Stimulated activated CD8-positive, alpha-beta memory T cell treated with anti-CD3 and anti-CD28 coated beads, Interleukin-12 subunit alpha, Interleukin-12 subunit beta, amount 100 ng/mL, for 24 hours (primary cell): ENCODE results near the gene DEFB124.
"Not testable (repeated sequence)": the region's sequence is repeated elsewhere in the genome, so short reads cannot be mapped to it uniquely, and the experiment has no call there.

Source experiments
- DNase-seq: peaks from one replicate; pipeline ENCODE4 v3.0.0-alpha.2; 2020; ENCODE audit errors: extremely low read depth

Gene DEFB124

GRCh38 chr20:31474758-31475427 lies at the start of gene DEFB124, which contains the start of gene REM1:
Gene DEFB124, minus strand, starts transcription at chr20:31475127. Its CDS starts 2,114 bp downstream, at chr20:31473013.
Gene REM1, plus strand, starts transcription at chr20:31475288. Its CDS starts 1,158 bp downstream, at chr20:31476446.
- DNase-seq: no peak

- DNase-seq: no peak
Observed at GRCh38 chr20:31523361-31524283, 48.7 kb upstream of the DEFB124 start.

GRCh38 chr20:31522731-31523130 lies 47.8 kb upstream of the DEFB124 start:
- no peak for DNase-seq

- not testable (repeated sequence) for DNase-seq
Observed at GRCh38 chr20:31521267-31521666, 46.3 kb upstream of the DEFB124 start.

GRCh38 chr20:31517373-31517772 lies 42.4 kb upstream of the DEFB124 start:
- no peak for DNase-seq

GRCh38 chr20:31516651-31517050 lies 41.7 kb upstream of the DEFB124 start:
- no peak for DNase-seq

GRCh38 chr20:31516166-31516565 lies 41.2 kb upstream of the DEFB124 start:
- DNase-seq: no peak

GRCh38 chr20:31515775-31516107 lies 40.8 kb upstream of the DEFB124 start:
- no peak for DNase-seq

GRCh38 chr20:31515072-31515774 lies 40.3 kb upstream of the DEFB124 start:
- DNase-seq: no peak

- peak; percentile 67 for DNase-seq
Observed at GRCh38 chr20:31514154-31515071, 39.5 kb upstream of the DEFB124 start, which contains the start of gene HM13. Gene HM13, plus strand, starts transcription at chr20:31514442. Its CDS starts 110 bp downstream, at chr20:31514552.

- no peak for DNase-seq
Observed at GRCh38 chr20:31508517-31509244, 33.8 kb upstream of the DEFB124 start.

GRCh38 chr20:31505903-31506302 lies 31.0 kb upstream of the DEFB124 start:
- no peak for DNase-seq

GRCh38 chr20:31502884-31503673 lies 28.2 kb upstream of the DEFB124 start:
- peak; percentile 40 for DNase-seq

- no peak for DNase-seq
Observed at GRCh38 chr20:31500527-31500926, 25.6 kb upstream of the DEFB124 start.

- no peak for DNase-seq
Observed at GRCh38 chr20:31497838-31498540, 23.1 kb upstream of the DEFB124 start.

- DNase-seq: no peak
Observed at GRCh38 chr20:31496761-31497295, 21.9 kb upstream of the DEFB124 start.

GRCh38 chr20:31494131-31494530 lies 19.2 kb upstream of the DEFB124 start:
- DNase-seq: no peak

GRCh38 chr20:31490752-31491151 lies 15.8 kb upstream of the DEFB124 start:
- DNase-seq: no peak

- no peak for DNase-seq
Observed at GRCh38 chr20:31489152-31489551, 14.2 kb upstream of the DEFB124 start.
